ENCODE data around the gene ACOXL. TPM values are rescaled to one million over a fixed set of nuclear protein-coding genes. Genes with fewer than 3 reads are reported as not detected.
"Not testable (repeated sequence)": the region's sequence is repeated elsewhere in the genome, so short reads cannot be mapped to it uniquely, and the experiment has no call there.

The ACOXL gene
- total RNA-seq, 1 experiment from 2014 or later, result not detected

GRCh38 chr2:110955045-110955444 is 222.7 kb downstream of the ACOXL start:
- Histone ChIP-seq H3K4me1 (0 out of 2 replicates have a peak, but pooled peaks cover 2% of the 10 kb centered on the region), H3K27me3 (no peaks in the 10 kb centered on the region), H3K27ac (no peak overlapping the region), H3K4me3 (no peak overlapping the region), H3K36me3 (no peaks in the 10 kb centered on the region), H3K9me3 (replicated peaks) (no peaks in the 10 kb centered on the region)
- DNase-seq, result no peak

- Histone ChIP-seq H3K4me1 (0 out of 2 replicates have a peak, but pooled peaks cover 2% of the 10 kb centered on the region), H3K4me3 (no peak overlapping the region), H3K27ac (no peak overlapping the region), H3K9me3 (replicated peaks) (no peaks in the 10 kb centered on the region), H3K27me3 (no peaks in the 10 kb centered on the region), H3K36me3 (no peaks in the 10 kb centered on the region)
- DNase-seq, result no peak
Observed at GRCh38 chr2:110955556-110955955, 223.2 kb downstream of the ACOXL start.

- Histone ChIP-seq H3K27ac (no peak overlapping the region), H3K9me3 (replicated peaks) (no peaks in the 10 kb centered on the region), H3K4me3 (no peak overlapping the region), H3K36me3 (no peaks in the 10 kb centered on the region), H3K27me3 (no peaks in the 10 kb centered on the region), H3K4me1 (no peaks in the 10 kb centered on the region)
- DNase-seq, result no peak
Observed at GRCh38 chr2:110957293-110957692, 224.9 kb downstream of the ACOXL start.

- H3K36me3 ChIP-seq, result no peaks in the 10 kb centered on the region
- H3K27ac ChIP-seq, result no peak overlapping the region
- no peak overlapping the region for H3K4me3 ChIP-seq
- H3K9me3 ChIP-seq (replicated peaks), result no peaks in the 10 kb centered on the region
- H3K27me3 ChIP-seq, result no peaks in the 10 kb centered on the region
- DNase-seq, result no peak
- H3K4me1 ChIP-seq, result no peaks in the 10 kb centered on the region
Observed at GRCh38 chr2:110958346-110959119, 226.2 kb downstream of the ACOXL start.

GRCh38 chr2:110959198-110959597 is 226.8 kb downstream of the ACOXL start:
- no peaks in the 10 kb centered on the region for H3K4me1 ChIP-seq
- no peaks in the 10 kb centered on the region for H3K9me3 ChIP-seq (replicated peaks)
- H3K27me3 ChIP-seq, result no peaks in the 10 kb centered on the region
- H3K27ac ChIP-seq, result no peak overlapping the region
- H3K36me3 ChIP-seq, result no peaks in the 10 kb centered on the region
- H3K4me3 ChIP-seq, result no peak overlapping the region
- DNase-seq, result no peak

- Histone ChIP-seq H3K4me3 (no peak overlapping the region), H3K4me1 (no peaks in the 10 kb centered on the region), H3K9me3 (replicated peaks) (no peaks in the 10 kb centered on the region), H3K36me3 (no peaks in the 10 kb centered on the region), H3K27me3 (no peaks in the 10 kb centered on the region), H3K27ac (no peak overlapping the region)
- no peak for DNase-seq
Observed at GRCh38 chr2:110960281-110960680, 227.9 kb downstream of the ACOXL start.

- no peaks in the 10 kb centered on the region for H3K4me1 ChIP-seq
- H3K27me3 ChIP-seq, result no peaks in the 10 kb centered on the region
- no peak overlapping the region for H3K27ac ChIP-seq
- H3K4me3 ChIP-seq, result no peak overlapping the region
- H3K36me3 ChIP-seq, result no peaks in the 10 kb centered on the region
- DNase-seq, result no peak
- no peaks in the 10 kb centered on the region for H3K9me3 ChIP-seq (replicated peaks)
Observed at GRCh38 chr2:110960954-110961353, 228.6 kb downstream of the ACOXL start.

GRCh38 chr2:110961643-110962042 is 229.3 kb downstream of the ACOXL start:
- not testable (repeated sequence) for H3K4me1 ChIP-seq; H3K27ac ChIP-seq; DNase-seq; H3K36me3 ChIP-seq; H3K9me3 ChIP-seq (replicated peaks); H3K27me3 ChIP-seq; H3K4me3 ChIP-seq

GRCh38 chr2:110969696-110970095 is 237.3 kb downstream of the ACOXL start:
- DNase-seq, result no peak
- H3K27ac ChIP-seq, result no peak overlapping the region
- H3K9me3 ChIP-seq (replicated peaks), result no peaks in the 10 kb centered on the region
- no peaks in the 10 kb centered on the region for H3K27me3 ChIP-seq
- H3K36me3 ChIP-seq, result no peaks in the 10 kb centered on the region
- H3K4me1 ChIP-seq, result no peaks in the 10 kb centered on the region
- no peak overlapping the region for H3K4me3 ChIP-seq

GRCh38 chr2:110970201-110970600 is 237.8 kb downstream of the ACOXL start:
- H3K27ac ChIP-seq, result no peak overlapping the region
- DNase-seq, result no peak
- H3K4me3 ChIP-seq, result no peak overlapping the region
- H3K9me3 ChIP-seq (replicated peaks), result no peaks in the 10 kb centered on the region
- H3K4me1 ChIP-seq, result no peaks in the 10 kb centered on the region
- H3K36me3 ChIP-seq, result no peaks in the 10 kb centered on the region
- no peaks in the 10 kb centered on the region; the same call in 1 of the 2 replicates for H3K27me3 ChIP-seq

- Histone ChIP-seq H3K4me1 (no peaks in the 10 kb centered on the region), H3K4me3 (no peak overlapping the region), H3K36me3 (no peaks in the 10 kb centered on the region), H3K9me3 (replicated peaks) (no peaks in the 10 kb centered on the region), H3K27me3 (no peaks in the 10 kb centered on the region; the same call in 1 of the 2 replicates), H3K27ac (no peak overlapping the region)
- DNase-seq, result no peak
Observed at GRCh38 chr2:110971811-110972210, 239.4 kb downstream of the ACOXL start.

GRCh38 chr2:110973262-110973661 is 240.9 kb downstream of the ACOXL start:
- H3K36me3 ChIP-seq, result no peaks in the 10 kb centered on the region
- no peaks in the 10 kb centered on the region for H3K9me3 ChIP-seq (replicated peaks)
- no peaks in the 10 kb centered on the region; the same call in 1 of the 2 replicates for H3K27me3 ChIP-seq
- DNase-seq, result no peak
- no peaks in the 10 kb centered on the region for H3K4me1 ChIP-seq
- no peak overlapping the region for H3K27ac ChIP-seq
- no peak overlapping the region for H3K4me3 ChIP-seq

GRCh38 chr2:110977403-110977802 is 245.0 kb downstream of the ACOXL start:
- H3K4me1 ChIP-seq, result no peaks in the 10 kb centered on the region
- no peak overlapping the region for H3K27ac ChIP-seq
- no peaks in the 10 kb centered on the region for H3K36me3 ChIP-seq
- H3K9me3 ChIP-seq (replicated peaks), result no peaks in the 10 kb centered on the region
- H3K27me3 ChIP-seq, result no peaks in the 10 kb centered on the region; the same call in 1 of the 2 replicates
- DNase-seq, result no peak
- no peak overlapping the region for H3K4me3 ChIP-seq

GRCh38 chr2:110978148-110978547 is 245.8 kb downstream of the ACOXL start:
- Histone ChIP-seq H3K9me3 (replicated peaks) (no peaks in the 10 kb centered on the region), H3K36me3 (no peaks in the 10 kb centered on the region), H3K4me3 (no peak overlapping the region), H3K4me1 (no peaks in the 10 kb centered on the region), H3K27me3 (no peaks in the 10 kb centered on the region; the same call in 1 of the 2 replicates), H3K27ac (no peak overlapping the region)
- no peak for DNase-seq

GRCh38 chr2:110978756-110979470 is 246.5 kb downstream of the ACOXL start:
- Histone ChIP-seq H3K4me1 (no peaks in the 10 kb centered on the region), H3K4me3 (no peak overlapping the region), H3K9me3 (replicated peaks) (no peaks in the 10 kb centered on the region), H3K27me3 (no peaks in the 10 kb centered on the region; the same call in 1 of the 2 replicates), H3K27ac (no peak overlapping the region), H3K36me3 (no peaks in the 10 kb centered on the region)
- no peak for DNase-seq

All from SJCRH30 (cell line).